K562 (cell line): Measurements from ENCODE around the gene GPR15LG. TPM values are rescaled to one million over a fixed set of nuclear protein-coding genes. Genes with fewer than 3 reads are reported as not detected.

Source experiments
- ATAC-seq: fragments of 200-7000 bp; cut with Tn5 transposase; 3 replicates; pipeline ENCODE4 v1.9.1; 2020; ENCODE audit warnings: moderate library complexity
- Bru-seq: library from RNA; stranded (reverse); fragments of 400-500 nt; gene quantifications from one replicate; lab custom pipeline; 2021; lab: Mats Ljungman, UMichigan
- BruChase-seq, 2 experiments: library from RNA; stranded (reverse); fragments of 400-500 nt; gene quantifications; one replicate each; lab custom pipeline; 2021; lab: Mats Ljungman, UMichigan
- BruUV-seq: library from RNA; stranded (reverse); fragments of 400-500 nt; replicated peaks from 2 replicates; lab custom pipeline; 2021; lab: Mats Ljungman, UMichigan
- CTCF ChIA-PET: fragments of 300-600 bp; formaldehyde crosslinking; extraction: SDS; loops from one replicate; lab custom pipeline; 2021; ENCODE audit warnings: low intra/inter-chr PET ratio; lab: Yijun Ruan, JAX
- POLR2A ChIA-PET: fragments of 300-600, 350-650 bp; sonication (Branson Sonifier 250); formaldehyde crosslinking; extraction: SDS; loops from one replicate; lab custom pipeline; 2021; ENCODE audit warnings: antibody characterized with exemption, inconsistent platforms; lab: Yijun Ruan, JAX
- DNase-seq, 4 experiments: peaks; one replicate each; pipeline versions ENCODE4 v3.0.0 to v3.0.0-alpha.2; 2011 to 2018; ENCODE audit warnings: low spot score in 3 of 4, mixed read lengths in 3 of 4; ENCODE audit errors: extremely low read depth in 1 of 4
- FAIRE-seq: peaks from 2 replicates; lab custom pipeline; 2011; peaks lifted over from hg19 to GRCh38; lab: Jason Lieb, UNC
- H2AFZ ChIP-seq: 2 replicates; pipeline ENCODE4 v1.6.0; 2011; ENCODE audit warnings: low read depth, low read length, control low read depth, inconsistent platforms
- H3K27ac ChIP-seq: fragments of 200-600 bp; 3 replicates; pipeline ENCODE4 v1.8.0; 2011; ENCODE audit warnings: low read depth, mild to moderate bottlenecking, control low read depth, inconsistent platforms, low read length, moderate library complexity, mixed read lengths; ENCODE audit errors: extremely low read depth
- H3K27me3 ChIP-seq, 2 experiments: fragments of 300-600 bp in 1 of 2; 2 replicates in 1 of 2; 3 replicates in 1 of 2; pipeline versions ENCODE4 v1.6.0 to v1.8.0; 2011; ENCODE audit warnings: inconsistent platforms in 2 of 2, low read length in 2 of 2, mild to moderate bottlenecking in 1 of 2, mixed read lengths in 1 of 2, moderate library complexity in 1 of 2; ENCODE audit not compliant: control insufficient read depth in 2 of 2, insufficient read depth in 2 of 2
- H3K36me3 ChIP-seq: fragments of 300-600 bp; 3 replicates; pipeline ENCODE4 v1.8.0; 2011; ENCODE audit warnings: mild to moderate bottlenecking, low read length, inconsistent platforms; ENCODE audit not compliant: control insufficient read depth, insufficient read depth
- H3K4me1 ChIP-seq, 2 experiments: fragments of 200-600 bp in 1 of 2; replicated peaks in 1 of 2; 2 replicates in 1 of 2; 3 replicates in 1 of 2; pipeline versions ENCODE4 v1.5.1 to v1.8.0; 2011; ENCODE audit warnings: inconsistent platforms in 2 of 2, low read length in 2 of 2, mild to moderate bottlenecking in 1 of 2, mixed read lengths in 1 of 2, moderate library complexity in 1 of 2; ENCODE audit not compliant: control insufficient read depth in 2 of 2, insufficient read depth in 2 of 2
- H3K4me2 ChIP-seq: 2 replicates; pipeline ENCODE4 v1.6.1; 2011; ENCODE audit warnings: low read length, control low read depth, inconsistent platforms, mixed read lengths; ENCODE audit not compliant: insufficient read depth
- H3K4me3 ChIP-seq: fragments of 200-600 bp; sonication (generic), shearing (Covaris generic); 2 replicates; pipeline ENCODE4 v1.5.1; 2016; ENCODE audit warnings: control low read depth, inconsistent platforms
- H3K79me2 ChIP-seq: fragments of 200-600 bp; 3 replicates; pipeline ENCODE4 v1.8.0; 2011; ENCODE audit warnings: low read length, inconsistent platforms; ENCODE audit not compliant: control insufficient read depth, insufficient read depth
- H3K9ac ChIP-seq, 2 experiments: 2 replicates each; pipeline versions ENCODE4 v1.6.0 to v1.6.1; 2011; ENCODE audit warnings: low read depth in 2 of 2, low read length in 2 of 2, control low read depth in 1 of 2, inconsistent platforms in 1 of 2, mild to moderate bottlenecking in 1 of 2, mixed read lengths in 1 of 2; ENCODE audit not compliant: insufficient read depth in 1 of 2
- H3K9me1 ChIP-seq: one replicate; pipeline ENCODE4 v1.6.0; 2011; ENCODE audit warnings: inconsistent platforms, mild to moderate bottlenecking, low read length, moderate library complexity; ENCODE audit not compliant: control insufficient read depth, insufficient read depth
- H3K9me3 ChIP-seq: replicated peaks from 2 replicates; pipeline ENCODE4 v1.5.1; 2011; ENCODE audit warnings: low read depth, low read length, inconsistent platforms; ENCODE audit not compliant: control insufficient read depth, insufficient read depth
- H4K20me1 ChIP-seq: replicated peaks from 2 replicates; pipeline ENCODE4 v1.6.1; 2011; ENCODE audit warnings: low read length, inconsistent platforms, mixed read lengths; ENCODE audit not compliant: control insufficient read depth, insufficient read depth
- MCM3 ChIP-seq: fragments of 450-650 bp; IDR thresholded peaks from 2 replicates; pipeline ENCODE4 v1.6.1; 2016
- PCBP2 ChIP-seq: fragments of 200-400 bp; formaldehyde crosslinking; IDR thresholded peaks from 2 replicates; pipeline ENCODE4 v1.6.1; 2018; ENCODE audit warnings: low read length, low read depth, mild to moderate bottlenecking, moderate library complexity; ENCODE audit not compliant: poor library complexity, severe bottlenecking
- ZBTB33 ChIP-seq: sonication (generic); formaldehyde crosslinking; IDR thresholded peaks from 2 replicates; pipeline ENCODE4 v1.8.1; 2023; ENCODE audit warnings: mild to moderate bottlenecking, missing genetic modification reagents
- WGBS: fragments of 100-300 bp; shearing (Covaris generic); methylation state at CpG from one replicate; pipeline ENCODE4 v1.1.6; 2016; ENCODE audit warnings: low coverage, mixed read lengths; ENCODE audit not compliant: insufficient coverage; ENCODE audit errors: missing lambda C conversion rate; 5-methylcytosine and 5-hydroxymethylcytosine counted together
- in situ Hi-C: fragments of 300-500 bp; cut with MboI; formaldehyde crosslinking; loops from 4 replicates; pipeline ENCODE4 v1.15.0; 2018; ENCODE audit warnings: inconsistent platforms, mixed read lengths
- intact Hi-C: fragments of 100-400 bp; cut with micrococcal nuclease; formaldehyde crosslinking; loops from 2 replicates; pipeline ENCODE4 v1.14.2; 2022
- long read RNA-seq, 3 experiments: library from polyadenylated mRNA in 2 of 3; library from RNA in 1 of 3; unstranded in 2 of 3; stranded (forward) in 1 of 3; transcript quantifications; one replicate each; pipeline ENCODE4 v2.0.0, GENCODE V29; 2019 to 2022
- polyA minus RNA-seq, 3 experiments: library from RNA; depleted of rRNA, polyadenylated mRNA; stranded (reverse); fragments of >200 nt; gene quantifications; 2 replicates each; pipeline ENCODE4 v1.2.3, GENCODE V29; 2011
- polyA plus RNA-seq, 8 experiments: library from polyadenylated mRNA; depleted of rRNA in 4 of 8; stranded (reverse) in 5 of 8; unstranded in 3 of 8; fragments of >200 nt; fragmentation: Nextera tagmentation in 2 of 8; fragmentation: Illumina TruSeq in 1 of 8; extraction: Ambion mirVana in 2 of 8; extraction: Trizol in 1 of 8; gene quantifications; 2 replicates each; pipeline versions ENCODE4 v1.2.1 to v1.2.3, GENCODE V29; 2011 to 2014; ENCODE audit warnings: inconsistent platforms in 1 of 8, missing spikeins in 1 of 8
- total RNA-seq, 7 experiments: library from RNA; depleted of rRNA in 6 of 7; stranded (reverse); fragments of >200 nt in 6 of 7; fragmentation: Illumina TruSeq in 2 of 7; extraction: Trizol in 2 of 7; gene quantifications; 2 replicates each; pipeline versions ENCODE4 v1.2.1 to v1.2.3, GENCODE V29; 2011 to 2021; ENCODE audit warnings: low replicate concordance in 1 of 7
- TF ChIP-seq, protein P1 (sequence below), 2 experiments: fragments of 450-650 bp; IDR thresholded peaks; 2 replicates each; pipeline ENCODE4 v1.6.1; 2016
- TF ChIP-seq, protein P2 (sequence below), 2 experiments: fragments of 450-650 bp; IDR thresholded peaks; 2 replicates each; pipeline ENCODE4 v1.6.1; 2016; ENCODE audit warnings: mild to moderate bottlenecking in 2 of 2, borderline replicate concordance in 1 of 2, low read depth in 1 of 2, moderate library complexity in 1 of 2

The GPR15LG gene
- total RNA-seq (2011; cell fraction: chromatin; rRNA removed; ENCODE audit: low replicate concordance): not detected in 2 replicates
- total RNA-seq (2011; cell fraction: nucleolus; rRNA removed): not detected in 2 replicates
- not detected in 2 replicates for total RNA-seq (2011; cell fraction: nucleoplasm; rRNA removed)
- total RNA-seq (2014; rRNA removed): not detected in 2 replicates
- total RNA-seq (2014; rRNA removed; fragmentation: Illumina TruSeq; extraction: Trizol): not detected in 2 replicates
- total RNA-seq (2015; rRNA removed; fragmentation: Illumina TruSeq; extraction: Trizol): 0.51 TPM in 1 of 2 replicates, not detected in the other
- total RNA-seq (2021): not detected in 2 replicates
- polyA plus RNA-seq (2011; rRNA removed): not detected in 2 replicates
- polyA plus RNA-seq (2011; cell fraction: cytosol; rRNA removed): not detected in 2 replicates
- not detected in 2 replicates for polyA plus RNA-seq (2011; cell fraction: nucleus; rRNA removed)
- polyA plus RNA-seq (2012): not detected in 2 replicates
- not detected in 2 replicates for polyA plus RNA-seq (2014; fragmentation: Illumina TruSeq; extraction: Trizol)
- not detected for polyA plus RNA-seq (2014; fragmentation: Nextera tagmentation; extraction: Ambion mirVana)
- polyA plus RNA-seq (2014; rRNA removed): not detected in 2 replicates
- not detected in 2 replicates for polyA minus RNA-seq (2011; rRNA and poly(A)+ RNA removed)
- polyA minus RNA-seq (2011; cell fraction: cytosol; rRNA and poly(A)+ RNA removed): not detected in 2 replicates
- polyA minus RNA-seq (2011; cell fraction: nucleus; rRNA and poly(A)+ RNA removed): not detected in 2 replicates
- not detected for Bru-seq, nascent RNA
- BruChase-seq, experiment 1, labeled RNA remaining after a 2-hour chase: percentile 41 among the genes with signal in this experiment
- BruChase-seq, experiment 2, labeled RNA remaining after a 6-hour chase: percentile 28 among the genes with signal in this experiment
- long read RNA-seq, experiment 1: 0 reads
- long read RNA-seq, experiment 2: 0 reads
- long read RNA-seq, experiment 3: 0 reads

DNA sequence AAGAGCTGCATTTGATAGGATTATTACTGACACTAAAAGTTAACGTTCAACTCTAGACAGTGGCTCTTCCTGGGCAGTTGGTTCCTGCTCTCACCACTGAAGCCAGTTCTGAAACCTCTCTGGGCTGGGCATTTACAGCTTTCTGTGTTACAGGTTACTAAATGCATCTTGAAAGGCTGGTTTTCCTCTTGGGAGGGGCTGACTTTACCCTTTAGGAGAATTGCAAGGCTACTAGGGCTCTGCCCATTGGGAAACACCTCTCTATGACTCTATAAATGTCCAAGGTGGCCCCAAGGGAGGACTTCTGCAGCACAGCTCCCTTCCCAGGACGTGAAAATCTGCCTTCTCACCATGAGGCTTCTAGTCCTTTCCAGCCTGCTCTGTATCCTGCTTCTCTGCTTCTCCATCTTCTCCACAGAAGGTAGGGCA lies at the start of gene GPR15LG:
GPR15LG (plus strand) TSS at position 301 of the 429 bp plus-strand sequence; CDS start at position 352, 51 bp downstream.
- no peak within 1 kb of the TSS for H3K4me3 ChIP-seq
- no peaks in the 10 kb centered on the region for H3K9me3 ChIP-seq
- no peaks in the 10 kb centered on the region; the same call in 1 of the 2 replicates for H4K20me1 ChIP-seq
- in situ Hi-C loops: no loop called here
- no peaks in the 10 kb centered on the region for H3K9me1 ChIP-seq
- no peaks in the 10 kb centered on the region; a peak in 1 of 5 replicates for H3K4me1 ChIP-seq
- H3K27me3 ChIP-seq: peaks cover 22 to 26% of the 10 kb centered on the region in 2 experiments; a peak in 4 of 5 replicates
- no peak within 1 kb of the TSS for H3K4me2 ChIP-seq
- no peaks in the 10 kb centered on the region for H3K36me3 ChIP-seq
- H2AFZ ChIP-seq: no peak within 1 kb of the TSS
- no peak within 1 kb of the TSS for H3K27ac ChIP-seq
- CTCF ChIA-PET: no interaction called here
- no peak; the same call in 2 of the 3 replicates for ATAC-seq
- WGBS: 0% methylated on average over 2 of the region's 2 CpGs
- H3K79me2 ChIP-seq: no peaks in the 10 kb centered on the region
- no TSS peak for BruUV-seq
- DNase-seq: no peak
- intact Hi-C loops: no loop called here
- POLR2A ChIA-PET: interaction anchor here (1.3 to 1.4 kb wide), 2 partner anchors 17 to 18 kb away, joined by 3 to 6 read pairs; no protein-coding TSS in a partner anchor
- H3K9ac ChIP-seq: no peak within 1 kb of the TSS
- FAIRE-seq: no peak
- TF ChIP-seq, protein P1, sequence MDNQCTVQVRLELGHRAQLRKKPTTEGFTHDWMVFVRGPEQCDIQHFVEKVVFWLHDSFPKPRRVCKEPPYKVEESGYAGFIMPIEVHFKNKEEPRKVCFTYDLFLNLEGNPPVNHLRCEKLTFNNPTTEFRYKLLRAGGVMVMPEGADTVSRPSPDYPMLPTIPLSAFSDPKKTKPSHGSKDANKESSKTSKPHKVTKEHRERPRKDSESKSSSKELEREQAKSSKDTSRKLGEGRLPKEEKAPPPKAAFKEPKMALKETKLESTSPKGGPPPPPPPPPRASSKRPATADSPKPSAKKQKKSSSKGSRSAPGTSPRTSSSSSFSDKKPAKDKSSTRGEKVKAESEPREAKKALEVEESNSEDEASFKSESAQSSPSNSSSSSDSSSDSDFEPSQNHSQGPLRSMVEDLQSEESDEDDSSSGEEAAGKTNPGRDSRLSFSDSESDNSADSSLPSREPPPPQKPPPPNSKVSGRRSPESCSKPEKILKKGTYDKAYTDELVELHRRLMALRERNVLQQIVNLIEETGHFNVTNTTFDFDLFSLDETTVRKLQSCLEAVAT (IDR thresholded peaks at IDR 0.05): no peak
- TF ChIP-seq ZBTB33 (no peak), PCBP2 (no peak), MCM3 (no peak)
- TF ChIP-seq, protein P2, sequence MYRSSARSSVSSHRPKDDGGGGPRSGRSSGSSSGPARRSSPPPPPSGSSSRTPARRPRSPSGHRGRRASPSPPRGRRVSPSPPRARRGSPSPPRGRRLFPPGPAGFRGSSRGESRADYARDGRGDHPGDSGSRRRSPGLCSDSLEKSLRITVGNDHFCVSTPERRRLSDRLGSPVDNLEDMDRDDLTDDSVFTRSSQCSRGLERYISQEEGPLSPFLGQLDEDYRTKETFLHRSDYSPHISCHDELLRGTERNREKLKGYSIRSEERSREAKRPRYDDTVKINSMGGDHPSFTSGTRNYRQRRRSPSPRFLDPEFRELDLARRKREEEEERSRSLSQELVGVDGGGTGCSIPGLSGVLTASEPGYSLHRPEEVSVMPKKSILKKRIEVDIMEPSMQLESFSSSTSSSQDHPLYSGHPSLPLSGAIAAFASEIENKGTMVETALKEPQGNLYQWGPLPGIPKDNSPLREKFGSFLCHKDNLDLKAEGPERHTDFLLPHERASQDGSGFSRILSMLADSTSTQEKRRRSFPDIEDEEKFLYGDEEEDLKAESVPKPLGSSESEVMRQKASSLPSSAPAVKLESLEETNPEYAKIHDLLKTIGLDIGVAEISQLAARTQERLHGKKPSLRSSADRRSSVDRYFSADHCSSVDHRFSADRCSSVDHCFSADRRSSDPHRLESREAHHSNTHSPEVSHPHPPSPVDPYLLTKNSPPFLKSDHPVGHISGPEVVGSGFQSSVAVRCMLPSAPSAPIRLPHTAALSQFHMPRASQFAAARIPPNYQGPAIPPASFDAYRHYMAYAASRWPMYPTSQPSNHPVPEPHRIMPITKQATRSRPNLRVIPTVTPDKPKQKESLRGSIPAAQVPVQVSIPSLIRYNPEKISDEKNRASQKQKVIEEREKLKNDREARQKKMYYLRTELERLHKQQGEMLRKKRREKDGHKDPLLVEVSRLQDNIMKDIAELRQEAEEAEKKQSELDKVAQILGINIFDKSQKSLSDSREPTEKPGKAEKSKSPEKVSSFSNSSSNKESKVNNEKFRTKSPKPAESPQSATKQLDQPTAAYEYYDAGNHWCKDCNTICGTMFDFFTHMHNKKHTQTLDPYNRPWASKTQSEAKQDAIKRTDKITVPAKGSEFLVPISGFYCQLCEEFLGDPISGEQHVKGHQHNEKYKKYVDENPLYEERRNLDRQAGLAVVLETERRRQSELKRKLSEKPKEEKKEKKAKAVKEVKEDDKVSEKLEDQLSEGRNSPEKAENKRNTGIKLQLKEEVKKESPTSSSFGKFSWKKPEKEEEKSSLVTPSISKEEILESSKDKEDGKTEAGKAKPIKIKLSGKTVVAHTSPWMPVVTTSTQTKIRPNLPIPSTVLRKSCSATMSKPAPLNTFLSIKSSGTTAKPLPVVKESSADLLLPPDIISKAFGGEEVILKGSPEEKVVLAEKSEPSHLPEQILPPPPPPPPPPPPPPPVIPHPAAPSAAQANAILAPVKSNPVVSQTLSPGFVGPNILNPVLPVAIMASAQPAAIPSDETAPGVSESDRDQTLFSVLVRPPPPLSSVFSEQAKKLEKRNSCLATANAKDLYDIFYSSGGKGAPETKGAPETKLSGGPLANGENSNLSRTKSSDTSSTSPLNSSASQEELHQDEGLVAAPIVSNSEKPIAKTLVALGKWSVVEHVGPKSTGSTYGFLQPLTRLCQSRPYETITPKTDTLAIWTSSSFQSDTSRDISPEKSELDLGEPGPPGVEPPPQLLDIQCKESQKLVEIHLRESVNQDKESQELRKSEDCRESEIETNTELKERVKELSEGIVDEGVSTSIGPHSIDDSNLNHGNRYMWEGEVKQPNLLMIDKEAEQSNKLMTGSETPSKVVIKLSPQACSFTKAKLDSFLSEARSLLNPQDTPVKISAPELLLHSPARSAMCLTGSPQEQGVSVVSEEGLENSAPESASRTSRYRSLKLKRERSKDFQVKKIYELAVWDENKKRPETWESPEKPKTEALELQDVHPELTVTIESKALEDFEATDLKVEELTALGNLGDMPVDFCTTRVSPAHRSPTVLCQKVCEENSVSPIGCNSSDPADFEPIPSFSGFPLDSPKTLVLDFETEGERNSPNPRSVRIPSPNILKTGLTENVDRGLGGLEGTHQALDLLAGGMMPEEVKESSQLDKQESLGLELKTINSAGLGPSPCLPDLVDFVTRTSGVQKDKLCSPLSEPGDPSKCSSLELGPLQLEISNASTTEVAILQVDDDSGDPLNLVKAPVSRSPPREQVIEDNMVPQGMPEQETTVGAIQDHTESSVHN (IDR thresholded peaks at IDR 0.05; ENCODE audit: borderline replicate concordance in 1 of 2, low read depth in 1 of 2): no peak
